Thoracic aorta (tissue), 2 donors: ENCODE results near the gene FOXL1. TPM values are rescaled to one million over a fixed set of nuclear protein-coding genes. Genes with fewer than 3 reads are reported as not detected.
"Not testable (repeated sequence)": the region's sequence is repeated elsewhere in the genome, so short reads cannot be mapped to it uniquely, and the experiment has no call there.

Experiments
- ATAC-seq: fragments of 150-250 bp; one replicate; pipeline ENCODE4 v1.8.0; 2017; ENCODE audit warnings: low read depth; ENCODE audit not compliant: insufficient number of reproducible peaks, low FRiP score
- DNase-seq: peaks from one replicate; pipeline ENCODE4 v3.0.0-alpha.2; 2020; ENCODE audit warnings: low spot score
- H3K27ac ChIP-seq, 2 donors: fragments of 200-600 bp; sonication (generic); 1 replicate in 1 of 2; 2 replicates in 1 of 2; pipeline ENCODE4 v1.5.1; 2016; ENCODE audit warnings: mild to moderate bottlenecking in 2 of 2, moderate library complexity in 2 of 2
- H3K27me3 ChIP-seq: fragments of 200-600 bp; sonication (generic); replicated peaks from 2 replicates; pipeline ENCODE4 v1.6.0; 2016; ENCODE audit warnings: mild to moderate bottlenecking; ENCODE audit not compliant: insufficient read depth
- H3K36me3 ChIP-seq: fragments of 200-600 bp; sonication (generic); one replicate; pipeline ENCODE4 v1.5.1; 2016
- H3K4me1 ChIP-seq, 2 donors: fragments of 200-600 bp; sonication (generic); 1 replicate in 1 of 2; 2 replicates in 1 of 2; pipeline versions ENCODE4 v1.5.1 to v1.6.0; 2016; ENCODE audit warnings: low read depth in 2 of 2, mild to moderate bottlenecking in 1 of 2; ENCODE audit not compliant: control insufficient read depth in 1 of 2
- H3K4me3 ChIP-seq: fragments of 200-600 bp; sonication (generic); 2 replicates; pipeline ENCODE4 v1.5.1; 2016; ENCODE audit warnings: mild to moderate bottlenecking
- H3K9me3 ChIP-seq: fragments of 200-600 bp; sonication (generic); 2 replicates; pipeline ENCODE4 v1.5.1; 2016
- CTCF ChIP-seq: fragments of 200-600 bp; sonication (generic); IDR thresholded peaks from one replicate; pipeline ENCODE4 v1.5.1; 2019; ENCODE audit warnings: antibody characterized with exemption
- total RNA-seq, 2 donors: library from RNA; depleted of rRNA; stranded (reverse); fragments of >200 nt; gene quantifications; one replicate each; pipeline versions ENCODE4 v1.1.0 to v1.2.3, GENCODE V29; 2016

Gene FOXL1
- total RNA-seq, 2 donors from 2014 or later = 52.1 to 52.8 TPM

- DNase-seq (no peak), ATAC-seq (peak; percentile 64)
- no peaks in the 10 kb centered on the region for H3K9me3 ChIP-seq
- no peaks in the 10 kb centered on the region for H3K27me3 ChIP-seq
- H3K36me3 ChIP-seq = no peaks in the 10 kb centered on the region
- H3K27ac ChIP-seq = peak overlapping the region; percentile 91 to 97
- TF ChIP-seq CTCF = no peak
- H3K4me3 ChIP-seq = no peak overlapping the region
- peaks cover 44 to 96% of the 10 kb centered on the region in 2 donors for H3K4me1 ChIP-seq
Measured at GRCh38 chr16:86584726-86585721, 6.7 kb downstream of the FOXL1 start.

- Histone ChIP-seq H3K4me1 (peaks cover 50 to 96% of the 10 kb centered on the region in 2 donors), H3K27ac (peak overlapping the region; percentile 91 to 97), H3K9me3 (no peaks in the 10 kb centered on the region), H3K36me3 (no peaks in the 10 kb centered on the region), H3K27me3 (no peaks in the 10 kb centered on the region), H3K4me3 (peak overlapping the region; percentile 31)
- DNase-seq = no peak
- peak; percentile 47 for ATAC-seq
- no peak for TF ChIP-seq CTCF
Measured at GRCh38 chr16:86585821-86586611, 7.7 kb downstream of the FOXL1 start.

GRCh38 chr16:86587487-86587886 is 9.1 kb downstream of the FOXL1 start:
- Histone ChIP-seq H3K27me3 (no peaks in the 10 kb centered on the region), H3K4me1 (peaks cover 48 to 96% of the 10 kb centered on the region in 2 donors), H3K9me3 (no peaks in the 10 kb centered on the region), H3K27ac (peak overlapping the region; percentile 91 to 97), H3K4me3 (no peak overlapping the region), H3K36me3 (no peaks in the 10 kb centered on the region)
- no peak for TF ChIP-seq CTCF
- DNase-seq = no peak
- no peak for ATAC-seq

- peak overlapping the region; percentile 76 to 91 for H3K27ac ChIP-seq
- H3K27me3 ChIP-seq, ATAC-seq, H3K4me3 ChIP-seq, H3K36me3 ChIP-seq, DNase-seq, H3K9me3 ChIP-seq: not testable (repeated sequence)
- H3K4me1 ChIP-seq = peaks cover 49 to 97% of the 10 kb centered on the region in 2 donors
Measured at GRCh38 chr16:86587955-86588354, 9.6 kb downstream of the FOXL1 start.

- H3K4me3 ChIP-seq = no peak overlapping the region
- ATAC-seq = peak; percentile 56
- H3K36me3 ChIP-seq = no peaks in the 10 kb centered on the region
- no peak for TF ChIP-seq CTCF
- no peaks in the 10 kb centered on the region for H3K27me3 ChIP-seq
- H3K4me1 ChIP-seq = peaks cover 49 to 96% of the 10 kb centered on the region in 2 donors
- H3K27ac ChIP-seq = peak overlapping the region; percentile 76 to 91
- no peaks in the 10 kb centered on the region for H3K9me3 ChIP-seq
- no peak for DNase-seq
Measured at GRCh38 chr16:86590501-86591144, 12.3 kb downstream of the FOXL1 start.
